Vagina (tissue), 2 donors: ENCODE results near the gene MATK.

Experiments used
- POLR2A ChIP-seq, 2 donors: fragments of 450-650 bp; IDR thresholded peaks; one replicate each; pipeline ENCODE4 v1.6.1; 2017; ENCODE audit warnings: antibody characterized with exemption in 2 of 2, mild to moderate bottlenecking in 2 of 2, moderate library complexity in 2 of 2
- POLR2AphosphoS5 ChIP-seq, 2 donors: sonication (generic); formaldehyde crosslinking; IDR thresholded peaks; one replicate each; pipeline ENCODE4 v1.9.0; 2017; ENCODE audit warnings: antibody characterized with exemption in 2 of 2, mild to moderate bottlenecking in 2 of 2, low read depth in 1 of 2; ENCODE audit not compliant: insufficient read depth in 1 of 2

GRCh38 chr19:3746371-3747056, 39.7 kb downstream of the MATK start:
- TF ChIP-seq POLR2A (IDR thresholded peaks at IDR 0.05) (no peak), POLR2AphosphoS5 (IDR thresholded peaks at IDR 0.05; ENCODE audit: insufficient read depth in 1 of 2, low read depth in 1 of 2) (no peak)
